GM12878 (cell line): ENCODE measurements around the gene TMOD2. TPM values are rescaled to one million over a fixed set of nuclear protein-coding genes. Genes with fewer than 3 reads are reported as not detected.

Source experiments
- ATAC-seq: fragments of 200-7000 bp; cut with Tn5 transposase; 3 replicates; pipeline ENCODE4 v1.9.1; 2020; ENCODE audit warnings: mild to moderate bottlenecking, moderate library complexity
- BruUV-seq: library from RNA; stranded (reverse); fragments of 400-500 nt; replicated peaks from 2 replicates; lab custom pipeline; 2021; lab: Mats Ljungman, UMichigan
- CTCF ChIA-PET: fragments of 300-600 bp; sonication (Branson Sonifier 250); formaldehyde crosslinking; extraction: SDS; loops from one replicate; lab custom pipeline; 2021; ENCODE audit warnings: inconsistent platforms; lab: Yijun Ruan, JAX
- POLR2A ChIA-PET: fragments of 350-600 bp; formaldehyde crosslinking; extraction: SDS; loops from one replicate; lab custom pipeline; 2021; ENCODE audit warnings: inconsistent platforms; lab: Charles Lee
- RAD21 ChIA-PET: fragments of 300-600 bp; sonication (Branson Sonifier 250); formaldehyde crosslinking; loops from one replicate; lab custom pipeline; 2023; ENCODE audit warnings: antibody characterized with exemption; ENCODE audit not compliant: unreplicated experiment; lab: Charles Lee
- SMC1A ChIA-PET: fragments of 300-600 bp; sonication (Branson Sonifier 250); formaldehyde crosslinking; loops from one replicate; lab custom pipeline; 2023; ENCODE audit not compliant: unreplicated experiment, uncharacterized antibody; lab: Charles Lee
- DNase-seq: peaks from one replicate; pipeline ENCODE4 v3.0.0-alpha.2; 2011; ENCODE audit warnings: low read depth, low spot score
- FAIRE-seq: peaks from 3 replicates; lab custom pipeline; 2011; peaks lifted over from hg19 to GRCh38; lab: Jason Lieb, UNC
- H2AFZ ChIP-seq: 2 replicates; pipeline ENCODE4 v1.6.0; 2011; ENCODE audit warnings: low read depth, low read length, control low read depth; ENCODE audit not compliant: control insufficient read depth
- H3K27ac ChIP-seq: 2 replicates; pipeline ENCODE4 v1.5.1; 2011; ENCODE audit warnings: control low read depth; ENCODE audit not compliant: control insufficient read depth, insufficient read depth
- H3K27me3 ChIP-seq, 2 experiments: replicated peaks in 1 of 2; 2 replicates each; pipeline versions ENCODE4 v1.6.0 to v1.6.1; 2011; ENCODE audit warnings: low read length in 1 of 2; ENCODE audit not compliant: control insufficient read depth in 2 of 2, insufficient read depth in 2 of 2
- H3K36me3 ChIP-seq, 2 experiments: 2 replicates each; pipeline ENCODE4 v1.5.1; 2011; ENCODE audit warnings: low read length in 1 of 2; ENCODE audit not compliant: control insufficient read depth in 2 of 2, insufficient read depth in 2 of 2
- H3K4me1 ChIP-seq: 2 replicates; pipeline ENCODE4 v1.6.1; 2011; ENCODE audit warnings: mild to moderate bottlenecking, low read length, moderate library complexity, mixed read lengths; ENCODE audit not compliant: control insufficient read depth, insufficient read depth
- H3K4me2 ChIP-seq: 2 replicates; pipeline ENCODE4 v1.6.0; 2011; ENCODE audit warnings: control low read depth; ENCODE audit not compliant: control insufficient read depth, insufficient read depth
- H3K4me3 ChIP-seq: fragments of 200-600 bp; sonication (generic); 2 replicates; pipeline ENCODE4 v1.5.1; 2016
- H3K79me2 ChIP-seq: 2 replicates; pipeline ENCODE4 v1.6.0; 2011; ENCODE audit warnings: low read length; ENCODE audit not compliant: control insufficient read depth, insufficient read depth
- H3K9ac ChIP-seq: 2 replicates; pipeline ENCODE4 v1.8.0; 2011; ENCODE audit warnings: low read length, control low read depth, mixed read lengths; ENCODE audit not compliant: control insufficient read depth, insufficient read depth
- H3K9me3 ChIP-seq: replicated peaks from 3 replicates; pipeline ENCODE4 v1.5.1; 2011; ENCODE audit warnings: mild to moderate bottlenecking, low read length; ENCODE audit not compliant: control insufficient read depth, insufficient read depth
- H4K20me1 ChIP-seq: 2 replicates; pipeline ENCODE4 v1.6.0; 2011; ENCODE audit not compliant: control insufficient read depth, insufficient read depth
- ATF3 ChIP-seq: IDR thresholded peaks from 2 replicates; pipeline ENCODE4 v1.6.1; 2011; ENCODE audit warnings: low read depth, mild to moderate bottlenecking, low read length, moderate library complexity, borderline replicate concordance; ENCODE audit errors: extremely low read depth
- CREM ChIP-seq: IDR thresholded peaks from 2 replicates; pipeline ENCODE4 v1.6.1; 2014; ENCODE audit warnings: antibody characterized with exemption, low read depth
- HDAC6 ChIP-seq: fragments of 200-600 bp; sonication (generic); IDR thresholded peaks from one replicate; pipeline ENCODE4 v1.8.0; 2017; ENCODE audit warnings: antibody characterized with exemption; ENCODE audit not compliant: unreplicated experiment
- KAT2A ChIP-seq: conservative IDR thresholded peaks from 2 replicates; pipeline ENCODE4 v1.6.1; 2011; ENCODE audit warnings: low read depth, low read length; ENCODE audit not compliant: control insufficient read depth
- MYC ChIP-seq: IDR thresholded peaks from 2 replicates; pipeline ENCODE4 v1.6.1; 2011; ENCODE audit warnings: mild to moderate bottlenecking, low read length, moderate library complexity, inconsistent platforms; ENCODE audit not compliant: insufficient read depth, insufficient replicate concordance, insufficient read length, severe bottlenecking
- NBN ChIP-seq: fragments of 450-650 bp; IDR thresholded peaks from 2 replicates; pipeline ENCODE4 v1.6.1; 2016
- POLR2AphosphoS5 ChIP-seq: IDR thresholded peaks from 2 replicates; pipeline ENCODE4 v1.6.1; 2011; ENCODE audit warnings: mild to moderate bottlenecking, low read length, inconsistent platforms
- PRDM15 ChIP-seq: fragments of 450-650 bp; formaldehyde crosslinking; IDR thresholded peaks from 2 replicates; pipeline ENCODE4 v1.4.0; 2020; ENCODE audit warnings: mild to moderate bottlenecking, moderate library complexity
- RELA ChIP-seq: fragments of 450-650 bp; IDR thresholded peaks from 2 replicates; pipeline ENCODE4 v1.8.0; 2014; ENCODE audit warnings: borderline replicate concordance; ENCODE audit not compliant: partially characterized antibody
- RFX5 ChIP-seq: IDR thresholded peaks from 2 replicates; pipeline ENCODE4 v1.6.1; 2011; ENCODE audit warnings: low read depth, low read length, improper control_type of control experiment
- SREBF2 ChIP-seq: IDR thresholded peaks from 2 replicates; pipeline ENCODE4 v1.6.1; 2012; ENCODE audit warnings: mild to moderate bottlenecking, low read length
- TARDBP ChIP-seq: IDR thresholded peaks from 2 replicates; pipeline ENCODE4 v1.6.1; 2016; ENCODE audit warnings: borderline replicate concordance
- TCF3 ChIP-seq: IDR thresholded peaks from 2 replicates; pipeline ENCODE4 v1.6.1; 2012; ENCODE audit warnings: low read depth, mild to moderate bottlenecking, low read length, borderline replicate concordance; ENCODE audit not compliant: insufficient read depth
- WRNIP1 ChIP-seq: IDR thresholded peaks from 2 replicates; pipeline ENCODE4 v1.6.1; 2011; ENCODE audit warnings: low read depth, low read length, improper control_type of control experiment, borderline replicate concordance
- ZNF384 ChIP-seq: IDR thresholded peaks from 2 replicates; pipeline ENCODE4 v1.6.1; 2012; ENCODE audit warnings: low read depth, mild to moderate bottlenecking, low read length, improper control_type of control experiment, borderline replicate concordance
- WGBS: methylation state at CpG from one replicate; pipeline ENCODE4 v1.1.6; 2016; ENCODE audit warnings: low lambda C conversion rate; ENCODE audit not compliant: insufficient replicate concordance, insufficient coverage; ENCODE audit errors: missing lambda C conversion rate; 5-methylcytosine and 5-hydroxymethylcytosine counted together
- in situ Hi-C: fragments of 300-500 bp; cut with MboI; formaldehyde crosslinking; loops from 9 replicates; pipeline ENCODE4 v1.14.3; 2018; ENCODE audit warnings: mixed read lengths
- intact Hi-C: fragments of 100-400 bp; cut with micrococcal nuclease; formaldehyde crosslinking; loops from one replicate; pipeline ENCODE4 v1.14.2; 2022; ENCODE audit not compliant: unreplicated experiment
- polyA plus RNA-seq, 11 experiments: library from polyadenylated mRNA; depleted of rRNA in 4 of 11; unstranded in 6 of 11; stranded (reverse) in 5 of 11; fragments of >200 nt; fragmentation: Nextera tagmentation in 4 of 11; fragmentation: Illumina TruSeq in 1 of 11; extraction: Ambion mirVana in 4 of 11; extraction: Trizol in 1 of 11; gene quantifications; 1 replicate in 1 of 11; 2 replicates in 10 of 11; pipeline versions ENCODE4 v1.2.1 to v1.2.3, GENCODE V29; 2011 to 2016; ENCODE audit warnings: inconsistent platforms in 2 of 11, missing spikeins in 2 of 11, low read depth in 1 of 11
- total RNA-seq, 4 experiments: library from RNA; depleted of rRNA in 3 of 4; stranded (reverse); fragments of >200 nt in 3 of 4; fragmentation: Illumina TruSeq in 1 of 4; extraction: Trizol in 1 of 4; gene quantifications; 2 replicates each; pipeline versions ENCODE4 v1.2.1 to v1.2.3, GENCODE V29; 2013 to 2021

TMOD2 gene
- total and polyA plus RNA-seq, 10 of the 15 experiments (the other 5 are each of a cell fraction or from before 2014, with no cell fraction given) = 0.61 to 15.2 (median 6.3) TPM

- TF ChIP-seq RFX5 = no peak
These were observed 105.5 kb downstream of the TMOD2 start (continued) for GRCh38 chr15:51856714-51857380.

- Histone ChIP-seq H3K9me3 (no peaks in the 10 kb centered on the region; the same call in 2 of the 3 replicates), H3K4me2 (no peak overlapping the region), H3K27me3 (no peaks in the 10 kb centered on the region), H4K20me1 (no peaks in the 10 kb centered on the region), H3K27ac (no peak overlapping the region), H3K4me3 (no peak overlapping the region), H3K36me3 (peaks cover 3 to 13% of the 10 kb centered on the region in 2 experiments), H3K9ac (no peak overlapping the region), H3K4me1 (no peaks in the 10 kb centered on the region), H2AFZ (no peak overlapping the region), H3K79me2 (peaks cover 21% of the 10 kb centered on the region)
- intact Hi-C loops (no loop called here), in situ Hi-C loops (no loop called here)
- no peak for FAIRE-seq
- no TSS peak for BruUV-seq
- CTCF ChIA-PET = interaction anchor here (0.7 to 1.4 kb wide), 3 partner anchors 27 to 355 kb away, joined by 3 read pairs; no protein-coding TSS in a partner anchor
- RAD21 ChIA-PET = interaction anchor here (0.6 to 1.3 kb wide), 3 partner anchors 9 to 1035 kb away, joined by 3 to 4 read pairs (median 3); no protein-coding TSS in a partner anchor
- 91% methylated on average over 10 of the region's 10 CpGs for WGBS
- no peak for DNase-seq
- TF ChIP-seq TCF3 (no peak), CREM (no peak), KAT2A (no peak), WRNIP1 (no peak), RELA (no peak), TARDBP (no peak), MYC (no peak), SREBF2 (no peak), ATF3 (no peak), NBN (no peak), PRDM15 (CRISPR knock-in tag) (no peak), POLR2AphosphoS5 (no peak), HDAC6 (no peak), ZNF384 (no peak)
- SMC1A ChIA-PET = interaction anchor here (1.6 kb wide), 1 partner anchor 10 kb away, joined by 5 read pairs; no protein-coding TSS in a partner anchor
- POLR2A ChIA-PET = interaction anchor here (0.6 kb wide), 1 partner anchor 8 kb away, joined by 3 read pairs; no protein-coding TSS in a partner anchor
- no peak for ATAC-seq
These were observed 110.4 kb downstream of the TMOD2 start for GRCh38 chr15:51861557-51862359.
